ENCODE results near the gene MAP2K1. TPM values are rescaled to one million over a fixed set of nuclear protein-coding genes. Genes with fewer than 3 reads are reported as not detected.
"Not testable (repeated sequence)": the region's sequence is repeated elsewhere in the genome, so short reads cannot be mapped to it uniquely, and the experiment has no call there.

Gene MAP2K1
- polyA plus RNA-seq, 1 of the 3 experiments (the other 2 are of a cell fraction) = 21.8 TPM

- no peaks in the 10 kb centered on the region for H3K27me3 ChIP-seq (ENCODE audit: insufficient read depth)
- no peak overlapping the region for H3K27ac ChIP-seq (ENCODE audit: low read depth in 2 of 2, low read length in 1 of 2)
- ChIA-PET CTCF (no interaction called here), POLR2A (no interaction called here)
- no peak overlapping the region for H2AFZ ChIP-seq (ENCODE audit: low read depth)
- peaks cover 0 to 6% of the 10 kb centered on the region in 2 experiments; a peak in 1 of 4 replicates for H3K4me1 ChIP-seq (ENCODE audit: control insufficient read depth in 1 of 2, insufficient read depth in 2 of 2, low read depth in 1 of 2, low read length in 1 of 2)
- no peak overlapping the region for H3K9ac ChIP-seq
- H4K20me1 ChIP-seq (ENCODE audit: insufficient read depth) = no peaks in the 10 kb centered on the region
- H3K9me3 ChIP-seq = no peaks in the 10 kb centered on the region
- H3K79me2 ChIP-seq (ENCODE audit: insufficient read depth) = no peaks in the 10 kb centered on the region; the same call in 1 of the 2 replicates
- DNase-seq = no peak
- TF ChIP-seq PBX3 (IDR thresholded peaks at IDR 0.05) (no peak), SIN3A (IDR thresholded peaks at IDR 0.05; ENCODE audit: borderline replicate concordance, low read depth, low read length) (no peak), GATA2 (CRISPR knock-in tag; IDR thresholded peaks at IDR 0.05) (no peak)
- H3K4me3 ChIP-seq (ENCODE audit: low read depth in 2 of 2, low read length in 1 of 2) = no peak overlapping the region
- H3K36me3 ChIP-seq (replicated peaks in 1 of 2; ENCODE audit: control insufficient read depth in 1 of 2, insufficient read depth in 2 of 2, low read length in 1 of 2) = peaks cover 0 to 6% of the 10 kb centered on the region in 2 experiments
- H3K4me2 ChIP-seq = no peak overlapping the region
- no peaks in the 10 kb centered on the region for H3K9me2 ChIP-seq
- 83% methylated on average over 4 of the region's 4 CpGs for WGBS (ENCODE audit: low lambda C conversion rate)
- no peaks in the 10 kb centered on the region for H3F3A ChIP-seq (replicated peaks; ENCODE audit: insufficient read depth)
Measured at GRCh38 chr15:66462627-66463026, 75.9 kb downstream of the MAP2K1 start.

- H3K79me2 ChIP-seq (ENCODE audit: insufficient read depth); H3K4me3 ChIP-seq (ENCODE audit: low read depth in 2 of 2, low read length in 1 of 2); H4K20me1 ChIP-seq (ENCODE audit: insufficient read depth); H3K4me1 ChIP-seq (ENCODE audit: control insufficient read depth in 1 of 2, insufficient read depth in 2 of 2, low read depth in 1 of 2, low read length in 1 of 2); H3K27ac ChIP-seq (ENCODE audit: low read depth in 2 of 2, low read length in 1 of 2); H3K9me3 ChIP-seq; POLR2A ChIA-PET; H2AFZ ChIP-seq (ENCODE audit: low read depth); DNase-seq; H3K27me3 ChIP-seq (ENCODE audit: insufficient read depth); H3K36me3 ChIP-seq (replicated peaks in 1 of 2; ENCODE audit: control insufficient read depth in 1 of 2, insufficient read depth in 2 of 2, low read length in 1 of 2); H3F3A ChIP-seq (replicated peaks; ENCODE audit: insufficient read depth); H3K4me2 ChIP-seq; H3K9me2 ChIP-seq; H3K9ac ChIP-seq: not testable (repeated sequence)
- CTCF ChIA-PET = interaction anchor here (1.4 kb wide), 1 partner anchor 9 kb away, joined by 4 read pairs; no protein-coding TSS in a partner anchor
- WGBS (ENCODE audit: low lambda C conversion rate) = 95% methylated on average over 6 of the region's 6 CpGs
Measured at GRCh38 chr15:66465294-66465693, 78.6 kb downstream of the MAP2K1 start.

GRCh38 chr15:66467162-66468040 is 80.7 kb downstream of the MAP2K1 start:
- POLR2A ChIA-PET; H3K27ac ChIP-seq (ENCODE audit: low read depth in 2 of 2, low read length in 1 of 2); DNase-seq; H3K9me2 ChIP-seq; H3K4me1 ChIP-seq (ENCODE audit: control insufficient read depth in 1 of 2, insufficient read depth in 2 of 2, low read depth in 1 of 2, low read length in 1 of 2); CTCF ChIA-PET; H3K79me2 ChIP-seq (ENCODE audit: insufficient read depth); H3F3A ChIP-seq (replicated peaks; ENCODE audit: insufficient read depth); H3K4me3 ChIP-seq (ENCODE audit: low read depth in 2 of 2, low read length in 1 of 2); H3K36me3 ChIP-seq (replicated peaks in 1 of 2; ENCODE audit: control insufficient read depth in 1 of 2, insufficient read depth in 2 of 2, low read length in 1 of 2); H3K27me3 ChIP-seq (ENCODE audit: insufficient read depth); H3K4me2 ChIP-seq; H3K9ac ChIP-seq; H3K9me3 ChIP-seq; H4K20me1 ChIP-seq (ENCODE audit: insufficient read depth); H2AFZ ChIP-seq (ENCODE audit: low read depth): not testable (repeated sequence)
- WGBS (ENCODE audit: low lambda C conversion rate) = 97% methylated on average over 11 of the region's 11 CpGs

- H3K4me1 ChIP-seq (ENCODE audit: control insufficient read depth in 1 of 2, insufficient read depth in 2 of 2, low read depth in 1 of 2, low read length in 1 of 2); H3K4me2 ChIP-seq; POLR2A ChIA-PET; H3K36me3 ChIP-seq (replicated peaks in 1 of 2; ENCODE audit: control insufficient read depth in 1 of 2, insufficient read depth in 2 of 2, low read length in 1 of 2); H3K4me3 ChIP-seq (ENCODE audit: low read depth in 2 of 2, low read length in 1 of 2); H3K9ac ChIP-seq; H3K79me2 ChIP-seq (ENCODE audit: insufficient read depth); DNase-seq; H2AFZ ChIP-seq (ENCODE audit: low read depth); H3F3A ChIP-seq (replicated peaks; ENCODE audit: insufficient read depth); H3K27ac ChIP-seq (ENCODE audit: low read depth in 2 of 2, low read length in 1 of 2); H4K20me1 ChIP-seq (ENCODE audit: insufficient read depth); H3K9me3 ChIP-seq; H3K27me3 ChIP-seq (ENCODE audit: insufficient read depth); H3K9me2 ChIP-seq: not testable (repeated sequence)
- 88% methylated on average over 4 of the region's 4 CpGs for WGBS (ENCODE audit: low lambda C conversion rate)
- CTCF ChIA-PET = interaction anchor here (0.6 to 2.2 kb wide), 2 partner anchors 27 to 139 kb away, joined by 3 to 11 read pairs; partner anchors contain the start of gene SNAPC5
Measured at GRCh38 chr15:66470825-66471224, 84.1 kb downstream of the MAP2K1 start.

Measured in SK-N-SH (cell line).